GM04504 (cell line): ENCODE results near the gene TFRC.
"Not testable (repeated sequence)": the region's sequence is repeated elsewhere in the genome, so short reads cannot be mapped to it uniquely, and the experiment has no call there.

Experiments used
- DNase-seq: peaks from one replicate; pipeline ENCODE4 v3.0.0-alpha.2; 2012; ENCODE audit warnings: low read depth

TFRC gene

DNA sequence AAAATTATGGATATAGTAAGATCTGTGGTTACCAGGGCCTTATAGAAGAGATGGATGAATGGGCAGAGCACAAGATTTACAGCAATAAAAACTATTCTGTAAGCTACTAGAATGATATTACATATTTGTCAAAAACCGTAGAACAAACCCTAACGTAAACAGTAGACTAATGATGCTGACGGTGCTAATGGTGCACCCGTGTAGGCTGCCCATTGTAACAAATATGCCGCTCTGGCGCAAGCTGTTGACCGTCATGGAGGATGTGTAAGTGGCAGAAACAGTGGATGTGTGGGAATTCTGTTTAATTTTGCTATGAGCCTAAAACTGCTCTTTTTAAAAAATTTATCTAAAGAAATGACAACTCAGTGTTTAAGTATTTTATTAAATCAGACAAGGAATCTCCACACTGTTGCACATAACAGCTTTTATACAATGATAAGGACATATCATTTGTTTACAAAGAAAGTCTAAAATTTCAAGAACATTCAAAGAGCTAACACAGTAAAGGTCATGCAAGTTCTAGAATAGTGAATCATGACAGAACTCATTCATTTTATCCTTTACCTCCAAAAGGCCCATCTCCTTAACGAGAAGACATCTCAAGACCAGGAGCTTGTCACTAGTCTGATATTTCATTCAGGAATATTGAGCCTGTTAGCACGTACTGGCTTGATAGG, 32.8 kb downstream of the TFRC start:
- DNase-seq: no peak

DNA sequence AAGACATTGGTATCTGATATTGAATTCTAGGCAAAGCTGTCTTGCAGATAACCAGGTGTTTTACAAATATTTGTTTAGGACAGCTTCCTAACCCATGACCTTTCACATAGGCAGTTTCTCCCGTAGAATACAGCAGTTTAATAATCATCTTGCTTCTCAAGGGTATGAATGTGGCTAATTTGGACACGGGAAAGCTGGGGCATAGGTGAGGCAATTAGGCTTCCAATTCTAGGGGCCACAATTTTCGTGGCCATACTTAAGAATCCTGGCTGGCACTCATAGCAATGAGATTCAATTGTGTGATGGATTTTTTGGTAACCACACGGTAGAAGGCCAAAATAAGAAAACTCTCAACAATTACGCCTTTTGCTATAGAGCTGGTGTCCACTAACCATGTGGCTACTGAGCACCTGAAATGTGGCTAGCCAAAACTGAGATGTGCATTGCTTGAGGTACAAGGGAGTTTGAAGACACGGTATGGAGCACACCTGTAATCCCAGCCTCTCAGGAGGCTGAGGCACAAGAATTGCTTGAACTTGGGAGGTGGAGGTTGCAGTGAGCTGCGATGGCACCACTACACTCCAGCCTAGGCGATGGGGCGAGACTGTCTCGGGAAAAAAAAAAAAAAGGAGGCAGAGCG, 34.4 kb downstream of the TFRC start:
- DNase-seq: no peak

DNA sequence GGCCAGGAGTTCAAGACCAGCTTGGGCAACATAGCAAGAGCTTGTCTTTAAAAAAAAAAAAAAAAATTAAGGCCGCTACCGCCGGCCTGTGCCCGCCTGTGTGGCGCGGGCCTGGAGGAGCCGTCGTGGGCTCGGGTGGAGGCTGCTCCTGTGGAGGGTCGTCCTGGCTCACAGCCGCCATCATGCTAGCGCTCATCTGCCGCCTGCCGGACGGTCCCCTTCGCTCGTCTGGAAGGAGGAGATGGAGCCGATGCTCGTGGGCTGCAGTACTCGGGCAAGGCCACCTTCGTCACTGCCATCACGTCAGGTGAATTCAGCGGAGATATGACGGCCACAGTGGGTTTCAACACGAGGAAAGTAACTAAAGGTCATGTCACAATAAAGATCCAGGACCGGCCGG, 37.4 kb downstream of the TFRC start:
- no peak for DNase-seq

DNA sequence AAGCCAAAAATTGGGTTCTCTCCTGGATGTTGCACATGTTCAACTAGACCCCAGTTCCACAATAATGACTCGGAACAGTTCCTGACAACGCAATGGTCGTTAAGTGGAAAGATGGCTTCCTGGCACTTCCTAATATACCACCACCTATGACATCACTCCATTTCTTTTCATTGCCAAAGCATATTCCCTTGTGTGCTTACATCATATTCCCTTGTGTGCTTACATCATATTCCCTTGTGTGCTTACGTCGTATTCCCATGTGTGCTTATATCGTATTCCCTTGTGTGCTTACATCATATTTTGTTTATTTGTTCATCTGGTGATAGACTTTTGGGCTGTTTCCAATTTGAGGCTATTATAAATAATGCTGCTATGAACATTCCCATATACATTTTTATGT, 39.2 kb downstream of the TFRC start:
- DNase-seq: no peak

DNA sequence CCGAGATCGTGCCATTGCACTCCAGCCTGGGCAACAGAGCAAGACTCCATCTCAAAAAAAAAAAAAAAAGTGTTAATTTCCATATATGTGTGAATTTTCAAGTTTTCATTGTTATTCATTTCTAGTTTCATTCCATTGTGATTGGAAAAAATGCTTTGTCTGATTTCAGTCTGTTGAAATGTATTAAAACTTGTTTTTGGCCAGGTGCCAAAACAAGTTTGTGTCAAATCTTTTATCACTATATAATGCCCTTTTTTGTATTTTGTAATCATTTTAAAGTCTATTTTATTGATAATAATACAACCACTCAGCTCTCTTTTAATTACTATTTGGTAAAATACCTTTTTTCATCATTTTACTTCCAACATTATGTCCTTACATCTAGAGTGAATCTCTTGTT, 42.5 kb downstream of the TFRC start:
- no peak for DNase-seq

DNA sequence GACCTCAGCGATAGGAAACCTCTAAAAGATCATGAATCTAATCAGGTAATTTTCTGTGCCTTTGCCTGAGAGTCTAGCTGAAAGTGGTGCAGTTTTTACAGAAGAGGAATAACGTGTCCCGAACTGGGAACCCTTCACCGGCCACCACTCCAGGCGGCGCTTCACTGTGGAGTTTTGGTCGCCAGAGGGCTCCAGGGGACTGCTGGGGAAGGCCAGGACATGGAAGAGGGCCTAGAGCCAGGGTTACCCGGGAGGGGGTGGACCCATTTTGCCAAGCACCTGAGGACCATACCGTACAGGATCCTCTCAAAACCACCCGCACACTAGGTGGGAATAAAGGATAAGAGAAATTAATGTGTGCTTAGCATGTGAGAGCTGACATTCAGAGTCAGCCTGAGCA, 55.8 kb downstream of the TFRC start:
- not testable (repeated sequence) for DNase-seq

DNA sequence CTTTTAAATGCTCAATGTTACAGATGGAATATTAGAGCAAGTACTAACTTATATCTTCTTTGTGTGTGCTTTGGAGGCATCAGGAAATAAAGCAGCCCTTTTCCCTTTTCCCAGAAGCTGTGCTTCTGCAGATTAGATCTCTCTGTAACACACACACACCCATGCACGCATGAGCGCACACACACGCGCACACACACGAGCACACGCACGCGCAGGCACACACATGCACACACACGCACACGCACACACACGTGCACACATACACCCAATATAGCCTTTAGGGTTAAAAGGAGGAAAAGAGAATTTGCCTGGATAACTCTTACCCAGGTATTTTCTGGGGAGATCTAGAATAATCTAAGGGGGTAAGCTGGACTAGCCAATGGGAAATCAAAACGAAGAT, 56.9 kb downstream of the TFRC start:
- DNase-seq: no peak

DNA sequence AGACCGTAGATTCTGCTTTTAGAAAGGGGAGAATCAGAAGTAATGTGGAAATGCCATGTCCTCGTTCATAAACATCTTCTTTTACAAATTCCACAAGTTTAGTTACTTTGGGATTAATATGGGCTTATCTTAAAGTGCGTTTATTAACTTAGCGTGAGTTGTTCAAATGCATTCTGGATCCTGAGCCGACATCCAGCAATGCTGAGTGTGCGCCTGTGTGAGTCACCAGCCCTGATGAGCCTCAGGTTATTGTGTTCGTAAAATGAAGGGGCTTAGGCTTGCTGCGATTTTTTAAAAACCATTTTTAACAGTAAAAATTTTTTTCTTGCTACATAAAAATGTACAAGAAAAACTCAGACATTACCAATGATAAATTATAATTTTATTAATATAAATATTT, 57.9 kb downstream of the TFRC start:
- DNase-seq: no peak

DNA sequence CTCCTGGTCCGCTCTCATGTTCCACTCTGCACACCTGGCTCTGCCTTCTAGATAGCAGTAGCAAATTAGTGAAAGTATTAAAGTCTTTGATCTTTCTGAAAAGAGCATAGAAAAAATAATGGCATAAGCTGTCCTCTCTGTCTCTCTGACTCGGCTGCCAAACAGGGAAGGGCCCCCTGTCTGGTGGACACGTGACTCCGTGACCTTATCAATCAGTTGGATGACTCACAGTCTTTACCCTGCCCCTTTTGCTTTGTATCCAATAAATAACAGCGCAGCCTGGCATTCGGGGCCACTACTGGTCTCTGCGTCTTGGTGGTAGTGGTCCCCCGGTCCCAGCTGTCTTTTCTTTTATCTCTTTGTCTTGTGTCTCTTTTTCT, 59.4 kb downstream of the TFRC start:
- DNase-seq: not testable (repeated sequence)

DNA sequence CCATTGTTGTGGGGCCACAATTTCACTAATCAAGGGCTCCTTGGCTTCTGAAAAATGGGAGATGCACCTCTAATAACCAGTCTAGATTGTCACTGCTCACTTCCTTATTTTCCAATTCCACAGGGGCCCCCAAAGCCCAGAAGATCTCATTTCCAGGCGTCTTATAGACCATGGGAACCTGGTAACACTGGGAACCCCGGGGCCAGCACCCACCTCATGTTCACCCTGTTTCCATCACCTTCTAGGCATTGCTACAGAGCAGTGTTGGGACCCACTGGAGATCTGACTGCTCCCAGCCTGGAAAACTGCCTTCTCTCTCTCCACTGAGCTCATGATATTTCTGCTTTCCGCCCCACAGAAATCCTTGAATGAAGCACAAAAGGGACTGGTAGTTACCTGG, 61.5 kb downstream of the TFRC start:
- no peak for DNase-seq

DNA sequence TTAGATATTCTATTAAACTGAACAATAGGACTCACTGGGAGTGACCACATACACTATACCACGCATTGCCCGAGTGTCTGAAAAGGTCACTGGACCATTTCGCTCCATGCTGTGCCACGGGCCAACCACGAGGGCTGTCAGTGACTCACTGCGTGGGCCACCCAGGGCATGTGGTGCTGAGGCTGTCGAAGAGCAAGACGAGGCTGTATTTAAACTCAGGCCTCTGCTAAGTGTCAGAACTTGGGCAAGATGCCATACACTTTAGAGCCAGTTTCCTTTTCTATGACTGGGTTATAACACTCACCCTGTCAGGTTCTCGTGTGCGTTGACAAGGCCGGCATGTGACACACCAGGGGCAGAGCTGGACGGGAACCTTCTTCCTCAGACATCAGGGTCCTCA, 62.3 kb downstream of the TFRC start:
- DNase-seq: not testable (repeated sequence)

DNA sequence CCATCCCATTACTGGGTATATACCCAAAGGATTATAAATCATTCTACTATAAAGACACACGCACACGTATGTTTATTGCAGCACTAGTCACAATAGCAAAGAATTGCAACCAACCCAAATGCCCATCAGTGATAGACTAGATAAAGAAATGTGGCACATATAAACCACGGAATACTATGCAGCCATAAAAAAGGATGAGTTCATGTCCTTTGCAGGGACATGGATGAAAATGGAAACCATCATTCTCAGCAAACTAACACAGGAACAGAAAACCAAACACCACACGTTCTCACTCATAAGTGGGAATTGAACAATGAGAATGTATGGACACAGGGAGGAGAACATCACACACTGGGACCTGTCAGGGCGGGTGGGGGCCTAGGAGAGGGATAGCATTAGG, 63.7 kb downstream of the TFRC start:
- DNase-seq: not testable (repeated sequence)

DNA sequence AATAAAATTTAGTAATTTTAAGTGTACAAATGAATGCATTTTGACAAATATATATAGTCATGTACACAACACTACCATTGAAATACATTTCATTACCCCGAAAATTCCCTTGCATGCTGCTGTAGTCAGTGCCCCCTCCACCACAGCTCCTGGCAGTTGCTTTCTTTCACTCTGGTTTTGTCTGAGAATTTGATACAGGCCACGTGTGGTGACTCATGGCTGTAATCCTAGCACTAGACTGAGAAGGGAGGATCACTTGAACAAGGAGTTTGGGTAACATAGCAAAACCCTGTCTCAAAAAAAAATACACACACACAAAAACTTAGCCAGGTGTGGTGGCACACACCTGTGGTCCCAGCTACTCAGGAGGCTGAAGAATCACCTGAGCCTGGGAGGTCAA, 65.4 kb downstream of the TFRC start:
- peak; percentile 11 for DNase-seq

DNA sequence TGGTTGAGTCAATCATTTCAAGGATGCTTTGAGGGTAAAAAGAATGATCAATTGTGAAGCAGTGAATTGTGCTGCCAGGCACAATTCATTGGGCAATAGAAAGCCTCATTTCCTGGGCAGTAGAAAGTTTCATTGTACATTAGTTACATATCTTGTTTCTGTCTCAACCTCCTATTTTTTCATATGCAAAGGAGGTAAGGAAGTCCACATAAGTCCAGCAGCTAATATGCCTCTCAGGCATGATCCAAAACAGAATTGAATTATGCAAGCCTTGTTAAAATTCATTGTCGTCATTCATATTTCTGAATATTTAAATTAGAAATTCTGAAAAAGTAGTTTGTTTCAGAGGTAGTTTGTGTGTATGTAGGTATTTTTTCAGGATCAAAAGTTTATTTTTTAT, 65.8 kb downstream of the TFRC start:
- DNase-seq: no peak

DNA sequence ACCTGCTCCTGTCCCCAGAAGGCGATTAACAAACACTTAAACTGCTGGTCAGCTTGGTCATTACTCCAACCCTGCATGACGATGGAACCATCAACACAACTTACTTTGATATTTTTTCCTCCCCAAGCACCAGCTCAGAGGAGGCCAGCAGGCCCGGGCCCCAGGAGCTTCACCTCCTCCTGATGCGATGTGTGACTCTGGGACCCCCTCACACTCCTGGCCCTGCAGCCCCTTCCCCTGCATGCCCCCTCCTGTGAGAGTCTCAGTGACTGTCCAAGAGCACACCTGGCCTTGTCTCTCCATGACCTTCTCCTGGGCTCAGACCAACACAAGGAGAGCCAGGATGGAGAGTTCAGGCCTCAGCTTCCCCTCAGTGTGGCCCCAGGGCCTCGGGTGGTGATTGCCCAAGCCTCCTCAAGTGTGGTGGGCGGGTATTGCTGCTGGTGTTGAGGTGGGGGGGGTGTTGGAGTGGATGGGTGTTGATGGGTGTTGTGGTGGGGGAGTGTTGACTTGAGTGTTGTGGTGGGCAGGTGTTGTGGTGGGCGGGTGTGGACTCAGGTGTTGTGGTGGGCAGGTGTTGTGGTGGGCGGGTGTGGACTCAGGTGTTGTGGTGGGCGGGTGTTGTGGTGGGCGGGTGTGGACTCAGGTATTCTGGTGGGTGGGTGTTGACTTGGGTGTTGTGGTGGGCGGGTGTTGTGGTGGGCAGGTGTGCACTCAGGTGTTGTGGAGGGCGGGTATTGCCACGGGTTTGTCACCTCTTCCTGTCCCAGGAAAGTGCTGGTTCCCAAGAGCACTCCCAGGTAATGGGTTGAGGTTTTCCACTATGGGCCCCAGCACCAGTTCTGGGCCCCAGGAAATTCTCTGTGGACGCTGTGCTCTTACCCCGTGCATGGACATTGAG, 68.1 kb downstream of the TFRC start:
- no peak for DNase-seq

DNA sequence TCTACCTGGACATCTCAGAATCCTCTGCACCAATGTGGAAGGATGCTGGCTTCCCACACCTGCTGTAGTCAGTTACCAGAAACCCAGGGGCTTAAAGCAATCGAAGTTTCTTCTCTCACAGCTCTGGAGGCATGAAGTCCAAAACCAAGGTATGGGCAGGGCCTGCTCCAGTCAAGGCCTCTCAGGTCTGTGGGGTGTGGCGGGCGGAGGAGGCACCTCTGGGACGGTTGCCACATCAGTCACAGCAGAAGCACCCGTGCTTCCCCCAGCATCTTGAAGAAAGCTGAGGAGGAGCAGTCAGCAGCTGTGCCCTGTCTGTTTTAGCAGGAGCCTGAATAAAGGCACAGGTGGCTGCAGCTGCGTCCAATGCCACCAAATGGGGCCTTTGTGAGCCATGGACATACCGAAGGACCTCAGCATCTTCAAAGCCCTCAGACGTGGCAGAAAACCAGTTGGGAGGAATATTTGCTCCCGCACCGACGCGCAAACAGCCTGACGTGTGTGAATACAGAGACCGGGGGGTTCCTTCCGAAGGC, 68.9 kb downstream of the TFRC start:
- DNase-seq: no peak

DNA sequence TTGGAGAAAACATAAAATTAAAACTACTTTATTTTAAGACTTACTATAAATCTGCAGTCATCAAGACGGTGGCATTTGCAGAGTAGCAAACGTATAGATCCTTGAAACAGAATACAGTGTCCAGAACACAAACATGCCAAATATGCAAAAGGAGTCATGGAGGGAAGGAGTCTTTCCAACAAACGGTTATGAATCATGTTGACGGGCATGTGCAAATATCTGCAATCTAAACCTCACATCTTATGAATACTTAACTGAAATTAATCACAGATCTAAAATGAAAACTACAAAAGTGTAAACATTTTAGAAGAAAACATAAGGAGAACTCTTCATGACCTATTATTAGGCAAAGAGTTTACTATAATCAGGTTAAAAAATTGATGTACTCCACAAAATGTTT, 69.4 kb downstream of the TFRC start:
- DNase-seq: no peak

DNA sequence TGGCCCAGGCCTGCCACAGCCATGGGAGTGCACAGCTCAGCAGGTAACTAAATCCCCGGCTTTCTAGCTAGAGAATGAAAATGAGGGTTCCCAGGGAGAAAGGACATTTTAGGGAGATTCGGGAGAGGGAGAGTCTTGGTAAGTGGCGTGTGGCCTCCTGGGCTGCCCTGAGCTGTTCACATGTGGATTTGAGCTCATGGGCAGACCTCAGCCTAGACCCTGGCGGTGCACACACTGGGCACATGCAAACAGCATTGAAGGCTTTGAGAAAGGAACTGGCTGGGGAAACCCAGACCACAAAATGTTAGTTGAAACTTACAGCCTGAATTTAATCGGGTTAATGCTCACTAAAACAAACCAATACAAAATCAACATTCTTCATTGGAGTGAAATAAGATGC, 72.4 kb downstream of the TFRC start:
- DNase-seq: no peak

DNA sequence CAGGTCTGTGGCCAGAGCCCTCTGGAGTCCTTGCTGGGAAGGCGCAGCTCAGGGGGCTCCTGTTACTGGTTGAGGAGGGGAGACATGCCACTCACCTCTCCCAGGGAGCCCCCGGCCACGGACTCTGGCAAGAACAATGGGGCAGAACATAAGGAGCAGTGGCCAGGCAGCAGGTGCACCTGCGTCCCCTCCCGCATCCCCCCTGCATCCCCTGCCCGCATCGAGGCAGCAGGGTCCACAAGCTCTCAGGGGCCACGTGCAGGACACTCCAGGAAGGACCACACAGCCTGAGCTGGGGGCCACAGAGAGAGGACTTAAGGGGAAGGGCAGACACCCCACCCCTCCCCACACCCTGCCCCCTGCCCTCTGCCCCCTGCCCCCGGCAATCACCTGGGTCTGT, 73.0 kb downstream of the TFRC start:
- no peak for DNase-seq

DNA sequence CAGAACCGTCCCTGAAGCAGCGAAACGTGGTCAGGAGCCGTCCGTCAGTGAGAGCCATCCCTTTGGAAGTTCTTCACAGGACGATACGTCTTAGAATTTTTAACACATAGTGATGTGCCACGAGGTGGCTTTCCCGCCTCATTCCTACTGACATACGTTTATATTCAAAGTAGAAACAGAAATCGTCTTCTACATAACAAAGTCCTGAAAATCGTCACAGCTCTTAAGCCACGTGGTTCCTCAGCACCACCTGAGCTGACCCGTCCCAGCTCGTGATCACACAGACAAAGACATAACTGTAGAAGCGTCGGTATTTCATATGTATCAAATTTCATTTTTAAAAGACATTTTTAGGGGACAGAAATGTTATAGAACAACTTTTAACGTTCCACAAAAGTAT, 73.5 kb downstream of the TFRC start:
- no peak for DNase-seq

DNA sequence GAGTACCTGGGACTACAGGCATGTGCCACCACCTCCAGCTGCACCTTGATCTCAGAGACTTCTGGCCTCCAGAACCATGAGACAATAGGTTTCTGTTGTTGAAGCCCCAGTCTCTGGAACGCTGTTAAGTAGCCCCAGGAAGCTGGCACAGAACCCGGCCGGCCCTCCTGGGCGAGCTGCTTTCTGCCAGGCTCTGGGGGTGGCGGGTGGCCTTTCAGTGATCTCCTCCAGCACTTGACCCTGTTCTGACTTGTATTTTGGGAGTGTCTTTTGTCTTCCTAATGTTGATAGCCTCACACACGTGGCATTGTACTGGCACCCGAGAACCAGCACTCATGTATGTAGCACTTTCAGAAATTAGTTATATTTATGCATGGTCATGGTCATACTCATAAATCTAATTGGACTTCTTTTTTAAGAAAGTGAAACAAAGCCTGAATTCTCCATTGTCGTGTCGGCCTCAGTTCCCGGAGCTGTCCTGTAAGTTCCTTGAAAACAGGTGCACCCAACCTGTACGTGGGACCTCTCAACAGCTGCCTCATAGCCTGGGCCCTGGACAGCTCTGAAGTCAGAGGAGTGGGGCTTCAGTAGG, 74.0 kb downstream of the TFRC start:
- no peak for DNase-seq

DNA sequence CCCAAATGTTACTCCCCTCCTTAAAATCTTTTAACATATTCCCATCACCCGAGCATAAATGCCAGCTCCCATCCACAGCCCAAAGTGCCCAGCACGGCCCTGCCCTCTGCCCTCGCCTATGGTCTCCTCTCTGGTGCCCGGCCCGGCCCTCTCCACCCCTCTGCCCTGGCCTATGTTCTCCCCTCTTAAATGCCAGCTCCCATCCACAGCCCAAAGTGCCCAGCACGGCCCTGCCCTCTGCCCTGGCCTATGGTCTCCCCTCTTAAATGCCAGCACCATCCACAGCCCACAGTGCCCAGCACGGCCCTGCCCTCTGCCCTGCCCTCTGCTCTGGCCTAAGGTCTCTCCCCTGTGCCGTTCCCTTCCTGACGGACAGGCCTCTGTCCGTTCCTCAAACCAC, 76.6 kb downstream of the TFRC start:
- not testable (repeated sequence) for DNase-seq
